HEK293 (cell line): ENCODE measurements around the gene ANKRD33B.
A peak's percentile ranks its signal among the peaks of the same experiment; 100 is the strongest.

Experiments
- CTCF ChIA-PET: fragments of 350-600 bp; formaldehyde crosslinking; extraction: SDS; loops from one replicate; lab custom pipeline; 2021; ENCODE audit warnings: antibody characterized with exemption; lab: Yijun Ruan, JAX
- POLR2A ChIA-PET: fragments of 300-600 bp; formaldehyde crosslinking; extraction: SDS; loops from one replicate; lab custom pipeline; 2020; ENCODE audit warnings: antibody characterized with exemption, inconsistent platforms; lab: Yijun Ruan, JAX
- H3K27ac ChIP-seq: fragments of 200-500 bp; sonication (Bioruptor generic); 2 replicates; pipeline ENCODE4 v1.5.1; 2014; ENCODE audit warnings: low read depth, low read length, control low read depth, inconsistent platforms; ENCODE audit errors: extremely low read depth
- H3K36me3 ChIP-seq, 2 experiments: fragments of 200-500 bp in 1 of 2; sonication (Bioruptor generic) in 1 of 2; 1 replicate in 1 of 2; 2 replicates in 1 of 2; pipeline ENCODE4 v1.5.1; 2014 to 2017; ENCODE audit warnings: inconsistent platforms in 2 of 2, low read length in 2 of 2; ENCODE audit not compliant: control insufficient read depth in 2 of 2, insufficient read depth in 1 of 2
- H3K4me1 ChIP-seq: fragments of 200-500 bp; sonication (Bioruptor generic); 2 replicates; pipeline ENCODE4 v1.5.1; 2014; ENCODE audit warnings: mild to moderate bottlenecking, low read length, inconsistent platforms; ENCODE audit not compliant: control insufficient read depth, insufficient read depth
- H3K4me3 ChIP-seq: 2 replicates; pipeline ENCODE4 v1.5.1; 2011; ENCODE audit warnings: low read depth, mild to moderate bottlenecking, control low read depth, low read length, moderate library complexity
- H3K9me3 ChIP-seq: fragments of 200-500 bp; sonication (Bioruptor generic); 2 replicates; pipeline ENCODE4 v1.5.1; 2014; ENCODE audit warnings: low read depth, low read length, inconsistent platforms; ENCODE audit not compliant: control insufficient read depth, insufficient read depth
- CTCF ChIP-seq: fragments of 450-650 bp; formaldehyde crosslinking; IDR thresholded peaks from 2 replicates; pipeline ENCODE4 v1.5.1; 2016; ENCODE audit warnings: missing biosample characterization, missing genetic modification characterization
- EGR2 ChIP-seq: fragments of 450-650 bp; formaldehyde crosslinking; IDR thresholded peaks from 2 replicates; pipeline ENCODE4 v1.5.1; 2016; ENCODE audit warnings: low read depth, missing biosample characterization, missing genetic modification characterization
- GLI2 ChIP-seq: fragments of 450-650 bp; formaldehyde crosslinking; IDR thresholded peaks from 2 replicates; pipeline ENCODE4; 2017; ENCODE audit warnings: missing biosample characterization, missing genetic modification characterization, low read depth, borderline replicate concordance
- MYNN ChIP-seq: fragments of 450-650 bp; formaldehyde crosslinking; IDR thresholded peaks from 2 replicates; pipeline ENCODE4 v1.5.1; 2016; ENCODE audit warnings: missing biosample characterization, missing genetic modification characterization, borderline replicate concordance
- SP2 ChIP-seq: fragments of 450-650 bp; formaldehyde crosslinking; IDR thresholded peaks from 2 replicates; pipeline ENCODE4 v1.5.1; 2016; ENCODE audit warnings: missing biosample characterization, missing genetic modification characterization
- TRIM28 ChIP-seq: IDR thresholded peaks from 2 replicates; pipeline ENCODE4 v1.6.1; 2011; ENCODE audit warnings: low read length, control low read depth, borderline replicate concordance
- ZBTB11 ChIP-seq: fragments of 450-650 bp; formaldehyde crosslinking; conservative IDR thresholded peaks from 2 replicates; pipeline ENCODE4 v1.5.1; 2016; ENCODE audit warnings: low read depth, missing biosample characterization, missing genetic modification characterization
- ZNF362 ChIP-seq: fragments of 450-650 bp; formaldehyde crosslinking; IDR thresholded peaks from 2 replicates; pipeline ENCODE4 v1.5.1; 2016; ENCODE audit warnings: missing biosample characterization, missing genetic modification characterization
- ZNF416 ChIP-seq: fragments of 450-650 bp; formaldehyde crosslinking; IDR thresholded peaks from 2 replicates; pipeline ENCODE4 v1.5.1; 2016; ENCODE audit warnings: missing biosample characterization, missing genetic modification characterization
- ZNF426 ChIP-seq: fragments of 450-650 bp; formaldehyde crosslinking; IDR thresholded peaks from 2 replicates; pipeline ENCODE4 v1.5.1; 2017; ENCODE audit warnings: missing biosample characterization, missing genetic modification characterization, mild to moderate bottlenecking, inconsistent platforms, moderate library complexity
- ZNF514 ChIP-seq: fragments of 450-650 bp; formaldehyde crosslinking; IDR thresholded peaks from 2 replicates; pipeline ENCODE4 v1.5.1; 2016; ENCODE audit warnings: missing biosample characterization, missing genetic modification characterization
- ZNF654 ChIP-seq: fragments of 450-650 bp; formaldehyde crosslinking; IDR thresholded peaks from 2 replicates; pipeline ENCODE4 v1.5.1; 2016; ENCODE audit warnings: low read depth, missing biosample characterization, missing genetic modification characterization
- ZNF791 ChIP-seq: fragments of 450-650 bp; formaldehyde crosslinking; IDR thresholded peaks from 2 replicates; pipeline ENCODE4 v1.5.1; 2016; ENCODE audit warnings: missing biosample characterization, missing genetic modification characterization

The ANKRD33B gene

GRCh38 chr5:10688651-10689171 is 124.8 kb downstream of the ANKRD33B start (continued):
- TF ChIP-seq ZBTB11 (tag by site-specific recombination) (no peak), EGR2 (no peak), SP2 (tag by site-specific recombination) (no peak), ZNF362 (tag by site-specific recombination) (no peak), ZNF514 (tag by site-specific recombination) (no peak), ZNF416 (tag by site-specific recombination) (no peak), GLI2 (tag by site-specific recombination) (no peak), MYNN (tag by site-specific recombination) (no peak)

GRCh38 chr5:10689391-10690081 is 125.7 kb downstream of the ANKRD33B start:
- no peak overlapping the region for H3K27ac ChIP-seq
- H3K9me3 ChIP-seq, result no peaks in the 10 kb centered on the region
- ChIA-PET CTCF (interaction anchor here (0.6 to 8.2 kb wide), 24 partner anchors 9 to 527 kb away, joined by 3 to 101 read pairs (median 4); no protein-coding TSS in a partner anchor), POLR2A (no interaction called here)
- H3K36me3 ChIP-seq, result no peaks in the 10 kb centered on the region
- peak; percentile 39; the same call in 1 of the 2 replicates for TF ChIP-seq ZNF654 (tag by site-specific recombination)
- TF ChIP-seq ZNF791 (tag by site-specific recombination), result no peak
- no peak for TF ChIP-seq ZNF426 (tag by site-specific recombination)
- peak; percentile 48; the same call in 1 of the 2 replicates for TF ChIP-seq CTCF (tag by site-specific recombination)
- no peak overlapping the region for H3K4me3 ChIP-seq
- H3K4me1 ChIP-seq, result no peaks in the 10 kb centered on the region

- Histone ChIP-seq H3K4me1 (no peaks in the 10 kb centered on the region), H3K4me3 (no peak overlapping the region), H3K9me3 (no peaks in the 10 kb centered on the region), H3K27ac (no peak overlapping the region), H3K36me3 (no peaks in the 10 kb centered on the region)
- ChIA-PET POLR2A (no interaction called here), CTCF (interaction anchor here (0.5 to 8.2 kb wide), 23 partner anchors 8 to 1029 kb away, joined by 3 to 101 read pairs (median 5); no protein-coding TSS in a partner anchor)
- no peak for TF ChIP-seq TRIM28
Measured at GRCh38 chr5:10690460-10691440, 126.9 kb downstream of the ANKRD33B start.
